Sigmoid colon (tissue), 7 donors: ENCODE results near the gene TFAP2B. TPM values are rescaled to one million over a fixed set of nuclear protein-coding genes. Genes with fewer than 3 reads are reported as not detected.

Experiments
- DNase-seq: peaks from one replicate; pipeline ENCODE4 v3.0.0-alpha.2; 2019
- H3K27ac ChIP-seq, 4 donors: fragments of 200-600 bp; sonication (generic); one replicate each; pipeline ENCODE4 v1.5.1; 2016 to 2019; ENCODE audit warnings: mild to moderate bottlenecking in 1 of 4
- H3K27me3 ChIP-seq, 3 donors: fragments of 200-600 bp; sonication (generic); one replicate each; pipeline ENCODE4 v1.5.1; 2019; ENCODE audit warnings: mild to moderate bottlenecking in 1 of 3
- H3K36me3 ChIP-seq, 4 donors: fragments of 200-600 bp; sonication (generic); one replicate each; pipeline ENCODE4 v1.5.1; 2016 to 2019
- H3K4me1 ChIP-seq, 4 donors: fragments of 200-600 bp; sonication (generic); one replicate each; pipeline ENCODE4 v1.5.1; 2017 to 2019
- H3K4me3 ChIP-seq, 4 donors: fragments of 200-600 bp; sonication (generic); one replicate each; pipeline ENCODE4 v1.5.1; 2017 to 2019; ENCODE audit warnings: mild to moderate bottlenecking in 2 of 4, moderate library complexity in 1 of 4
- H3K9me3 ChIP-seq, 4 donors: fragments of 200-600 bp in 3 of 4; sonication (generic) in 3 of 4; one replicate each; pipeline versions ENCODE4 v1.5.1 to v1.6.1; 2013 to 2019
- CTCF ChIP-seq, 4 experiments: fragments of 450-650 bp in 3 of 4; fragments of 200-600 bp in 1 of 4; IDR thresholded peaks; one replicate each; pipeline ENCODE4 v1.5.1; 2016 to 2019; ENCODE audit warnings: antibody characterized with exemption in 4 of 4, mild to moderate bottlenecking in 3 of 4, moderate library complexity in 2 of 4
- EP300 ChIP-seq, 4 donors: sonication (generic); formaldehyde crosslinking; IDR thresholded peaks; one replicate each; pipeline ENCODE4 v1.6.1; 2017; ENCODE audit warnings: antibody characterized with exemption in 4 of 4
- POLR2A ChIP-seq, 2 donors: fragments of 450-650 bp; IDR thresholded peaks; one replicate each; pipeline ENCODE4 v1.6.1; 2016; ENCODE audit warnings: antibody characterized with exemption in 2 of 2, mild to moderate bottlenecking in 2 of 2, moderate library complexity in 2 of 2
- POLR2AphosphoS5 ChIP-seq, 4 donors: sonication (generic); formaldehyde crosslinking; IDR thresholded peaks; one replicate each; pipeline ENCODE4 v1.6.1; 2017; ENCODE audit warnings: antibody characterized with exemption in 4 of 4
- WGBS, 2 donors: extraction: QIAGEN DNeasy Blood & Tissue Kit; methylation state at CpG; one replicate each; pipeline ENCODE4 v1.1.7; 2013; 5-methylcytosine and 5-hydroxymethylcytosine counted together
- intact Hi-C: fragments of 100-400 bp; cut with DNase I; formaldehyde crosslinking; loops from one replicate; pipeline ENCODE4 v1.15.1; 2023
- polyA plus RNA-seq, 3 donors: library from polyadenylated mRNA; stranded (reverse); fragments of 200-250 nt; gene quantifications; one replicate each; pipeline ENCODE4 v1.2.3, GENCODE V29; 2013
- total RNA-seq, 4 donors: library from RNA; depleted of rRNA; stranded (reverse); fragments of >200 nt; gene quantifications; one replicate each; pipeline ENCODE4 v1.1.0, GENCODE V29; 2016
- donor health status: healthy with polysubstance abuse.
- donor health status: Bipolar disorder and iron deficiency.
- donor health status: healthy.

Gene TFAP2B
- total and polyA plus RNA-seq, 7 donors: under 0.01 to 0.66 (median 0.01) TPM; not detected in 4

- H3K36me3 ChIP-seq: no peaks in the 10 kb centered on the region
- no peak for DNase-seq
- WGBS, 2 donors: 5 to 9% methylated on average over 7 of the region's 7 CpGs
- TF ChIP-seq POLR2AphosphoS5 (IDR thresholded peaks at IDR 0.05): no peak
- no peak for TF ChIP-seq EP300 (IDR thresholded peaks at IDR 0.05)
- no peak for TF ChIP-seq CTCF (IDR thresholded peaks at IDR 0.05)
- TF ChIP-seq POLR2A (IDR thresholded peaks at IDR 0.05): no peak
- no peak overlapping the region for H3K27ac ChIP-seq
- H3K4me3 ChIP-seq: no peak overlapping the region
- H3K27me3 ChIP-seq: peaks cover 35 to 98% (median 75%) of the 10 kb centered on the region in 3 donors
- H3K9me3 ChIP-seq: no peaks in the 10 kb centered on the region
- peaks cover 0 to 19% (median 17%) of the 10 kb centered on the region in 4 donors for H3K4me1 ChIP-seq
- intact Hi-C loops: no loop called here
Observed at GRCh38 chr6:50847890-50848594, 29.4 kb downstream of the TFAP2B start.

GRCh38 chr6:50848989-50849795, 30.5 kb downstream of the TFAP2B start:
- Histone ChIP-seq H3K27ac (no peak overlapping the region), H3K4me1 (peaks cover 0 to 18% (median 16%) of the 10 kb centered on the region in 4 donors), H3K27me3 (peaks cover 29 to 86% (median 65%) of the 10 kb centered on the region in 3 donors), H3K36me3 (no peaks in the 10 kb centered on the region), H3K4me3 (peak overlapping the region in 1 of 4 donors; percentile 40), H3K9me3 (no peaks in the 10 kb centered on the region)
- TF ChIP-seq POLR2A (IDR thresholded peaks at IDR 0.05): no peak
- no peak for TF ChIP-seq CTCF (IDR thresholded peaks at IDR 0.05)
- no peak for TF ChIP-seq POLR2AphosphoS5 (IDR thresholded peaks at IDR 0.05)
- TF ChIP-seq EP300 (IDR thresholded peaks at IDR 0.05): no peak
- intact Hi-C loops: no loop called here
- no peak for DNase-seq
- 7 to 12% methylated on average over 27 of the region's 27 CpGs for WGBS, 2 donors

GRCh38 chr6:50849796-50850180, 31.1 kb downstream of the TFAP2B start:
- H3K27me3 ChIP-seq: peaks cover 29 to 80% (median 61%) of the 10 kb centered on the region in 3 donors
- TF ChIP-seq CTCF (IDR thresholded peaks at IDR 0.05) (no peak), POLR2AphosphoS5 (IDR thresholded peaks at IDR 0.05) (no peak), POLR2A (IDR thresholded peaks at IDR 0.05) (no peak), EP300 (IDR thresholded peaks at IDR 0.05) (no peak)

GRCh38 chr6:50850223-50851048, 31.8 kb downstream of the TFAP2B start:
- intact Hi-C loops: no loop called here
- Histone ChIP-seq H3K9me3 (no peaks in the 10 kb centered on the region), H3K27ac (no peak overlapping the region), H3K27me3 (peaks cover 24 to 74% (median 55%) of the 10 kb centered on the region in 3 donors), H3K4me3 (peak overlapping the region; percentile 1 to 40 (median 21)), H3K4me1 (peaks cover 0 to 18% (median 16%) of the 10 kb centered on the region in 4 donors), H3K36me3 (no peaks in the 10 kb centered on the region)
- TF ChIP-seq POLR2A (IDR thresholded peaks at IDR 0.05) (no peak), EP300 (IDR thresholded peaks at IDR 0.05) (no peak), CTCF (IDR thresholded peaks at IDR 0.05) (no peak), POLR2AphosphoS5 (IDR thresholded peaks at IDR 0.05) (no peak)
- 9 to 22% methylated on average over 55 of the region's 55 CpGs for WGBS, 2 donors
- DNase-seq: no peak

More at GRCh38 chr6:50849796-50850180, 31.1 kb downstream of the TFAP2B start:
- intact Hi-C loops: no loop called here
- 4 to 7% methylated on average over 22 of the region's 22 CpGs for WGBS, 2 donors
- H3K4me3 ChIP-seq: peak overlapping the region; percentile 1 to 40 (median 21)
- no peak overlapping the region for H3K27ac ChIP-seq
- H3K4me1 ChIP-seq: peaks cover 0 to 18% (median 16%) of the 10 kb centered on the region in 4 donors
- DNase-seq: no peak
- no peaks in the 10 kb centered on the region for H3K36me3 ChIP-seq
- no peaks in the 10 kb centered on the region for H3K9me3 ChIP-seq
